SHP77 treated with DMSO at 0.1 percent for 48 hours (cell line): ENCODE results near the gene TGFBR2.
"Not testable (repeated sequence)": the region's sequence is repeated elsewhere in the genome, so short reads cannot be mapped to it uniquely, and the experiment has no call there.

Source experiments
- DNase-seq: peaks from one replicate; lab custom pipeline; 2025; lab: John Stamatoyannopoulos, UW

The TGFBR2 gene

GRCh38 chr3:30657914-30658313, 51.5 kb downstream of the TGFBR2 start:
- no peak for DNase-seq

GRCh38 chr3:30658328-30659052, 52.1 kb downstream of the TGFBR2 start:
- DNase-seq = no peak

- no peak for DNase-seq
Measured at GRCh38 chr3:30659270-30660130, 53.1 kb downstream of the TGFBR2 start.

GRCh38 chr3:30660136-30660535, 53.7 kb downstream of the TGFBR2 start:
- DNase-seq = no peak

GRCh38 chr3:30660656-30661055, 54.3 kb downstream of the TGFBR2 start:
- DNase-seq = no peak

- DNase-seq = no peak
Measured at GRCh38 chr3:30661098-30661873, 54.9 kb downstream of the TGFBR2 start.

GRCh38 chr3:30662836-30663235, 56.4 kb downstream of the TGFBR2 start:
- DNase-seq = no peak

GRCh38 chr3:30663533-30664241, 57.3 kb downstream of the TGFBR2 start:
- DNase-seq = no peak

GRCh38 chr3:30664459-30664858, 58.1 kb downstream of the TGFBR2 start:
- no peak for DNase-seq

GRCh38 chr3:30664884-30665283, 58.5 kb downstream of the TGFBR2 start:
- DNase-seq = no peak

- DNase-seq = no peak
Measured at GRCh38 chr3:30665539-30665938, 59.1 kb downstream of the TGFBR2 start.

GRCh38 chr3:30666572-30667279, 60.3 kb downstream of the TGFBR2 start:
- DNase-seq = no peak

- DNase-seq = no peak
Measured at GRCh38 chr3:30667280-30667651, 60.9 kb downstream of the TGFBR2 start.

- no peak for DNase-seq
Measured at GRCh38 chr3:30668051-30668609, 61.7 kb downstream of the TGFBR2 start.

GRCh38 chr3:30669360-30669934, 63.0 kb downstream of the TGFBR2 start:
- DNase-seq = not testable (repeated sequence)

GRCh38 chr3:30670292-30670691, 63.9 kb downstream of the TGFBR2 start:
- DNase-seq = no peak

- no peak for DNase-seq
Measured at GRCh38 chr3:30671527-30672286, 65.3 kb downstream of the TGFBR2 start.

GRCh38 chr3:30672287-30672735, 65.9 kb downstream of the TGFBR2 start:
- DNase-seq = no peak

- no peak for DNase-seq
Measured at GRCh38 chr3:30672959-30673358, 66.6 kb downstream of the TGFBR2 start.
